ENCODE results near the gene PDE4D. TPM values are rescaled to one million over a fixed set of nuclear protein-coding genes. Genes with fewer than 3 reads are reported as not detected.

PDE4D gene
- total RNA-seq, 1 donor from 2014 or later: 28.2 TPM

DNA sequence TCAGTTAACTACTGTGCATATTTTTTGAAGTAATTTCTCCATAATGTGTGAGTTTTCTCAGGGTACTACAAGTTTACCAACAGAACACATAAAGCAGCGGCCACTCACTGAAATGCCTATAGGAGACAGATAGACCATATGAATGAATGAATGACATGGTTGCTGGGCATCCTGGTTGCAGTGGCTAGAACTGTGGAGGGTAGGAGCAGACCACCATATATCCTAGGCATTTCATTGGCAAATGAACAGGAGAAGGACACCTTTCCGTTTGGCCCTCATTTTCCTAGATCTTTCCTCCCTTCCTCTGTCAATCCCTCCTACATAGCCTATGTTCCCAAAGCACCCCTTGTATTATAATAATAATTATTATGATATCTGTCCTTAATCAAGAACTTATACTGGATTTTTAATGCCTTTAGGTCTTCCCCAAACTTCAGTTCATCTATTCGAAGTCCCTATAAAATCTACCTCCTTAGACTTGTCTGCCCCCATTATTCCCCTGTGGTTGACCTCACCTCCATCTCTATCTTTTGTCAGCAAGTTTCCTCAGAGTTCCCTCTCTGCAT lies 838.5 kb downstream of the PDE4D start:
- no peak overlapping the region for H3K27ac Mint-ChIP-seq
- intact Hi-C loops (cut with micrococcal nuclease): no loop called here

DNA sequence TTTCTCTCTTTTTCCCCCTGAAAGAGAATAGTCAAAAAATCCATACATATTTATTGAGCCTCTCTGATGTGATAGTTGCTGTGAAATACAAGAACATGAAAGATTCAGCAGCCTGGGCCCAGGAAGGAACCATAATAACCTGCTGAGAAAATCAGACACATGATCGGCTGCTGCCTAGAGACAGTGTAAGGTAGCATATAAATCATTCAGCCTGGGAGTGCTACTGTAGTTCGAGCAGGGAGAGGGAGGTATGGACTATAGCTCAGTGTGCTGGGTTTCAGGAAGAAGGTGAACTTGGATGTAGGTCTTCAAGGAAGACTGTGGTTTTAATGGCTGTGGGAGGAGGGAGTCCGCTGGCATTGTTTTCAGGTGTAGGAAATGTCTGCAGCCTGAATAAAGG lies 841.6 kb downstream of the PDE4D start:
- Mint-ChIP-seq H3K36me3 (ENCODE audit: low read depth) (no peaks in the 10 kb centered on the region), H3K27me3 (no peaks in the 10 kb centered on the region), H3K4me3 (no peak overlapping the region), H3K27ac (no peak overlapping the region), H3K4me1 (no peaks in the 10 kb centered on the region), H3K9me3 (no peaks in the 10 kb centered on the region)
- TF ChIP-seq, protein P1, sequence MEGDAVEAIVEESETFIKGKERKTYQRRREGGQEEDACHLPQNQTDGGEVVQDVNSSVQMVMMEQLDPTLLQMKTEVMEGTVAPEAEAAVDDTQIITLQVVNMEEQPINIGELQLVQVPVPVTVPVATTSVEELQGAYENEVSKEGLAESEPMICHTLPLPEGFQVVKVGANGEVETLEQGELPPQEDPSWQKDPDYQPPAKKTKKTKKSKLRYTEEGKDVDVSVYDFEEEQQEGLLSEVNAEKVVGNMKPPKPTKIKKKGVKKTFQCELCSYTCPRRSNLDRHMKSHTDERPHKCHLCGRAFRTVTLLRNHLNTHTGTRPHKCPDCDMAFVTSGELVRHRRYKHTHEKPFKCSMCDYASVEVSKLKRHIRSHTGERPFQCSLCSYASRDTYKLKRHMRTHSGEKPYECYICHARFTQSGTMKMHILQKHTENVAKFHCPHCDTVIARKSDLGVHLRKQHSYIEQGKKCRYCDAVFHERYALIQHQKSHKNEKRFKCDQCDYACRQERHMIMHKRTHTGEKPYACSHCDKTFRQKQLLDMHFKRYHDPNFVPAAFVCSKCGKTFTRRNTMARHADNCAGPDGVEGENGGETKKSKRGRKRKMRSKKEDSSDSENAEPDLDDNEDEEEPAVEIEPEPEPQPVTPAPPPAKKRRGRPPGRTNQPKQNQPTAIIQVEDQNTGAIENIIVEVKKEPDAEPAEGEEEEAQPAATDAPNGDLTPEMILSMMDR (IDR thresholded peaks at IDR 0.05): no peak
- intact Hi-C loops (cut with micrococcal nuclease): no loop called here
- ChIA-PET CTCF (no interaction called here), POLR2A (no interaction called here)
- ATAC-seq (ENCODE audit: low read depth) (no peak), DNase-seq (no peak)

More for the DNA sequence above, 838.5 kb downstream of the PDE4D start:
- TF ChIP-seq, protein P1 (IDR thresholded peaks at IDR 0.05): no peak
- ChIA-PET POLR2A (interaction anchor here (0.7 kb wide), 1 partner anchor 24 kb away, joined by 3 read pairs; no protein-coding TSS in a partner anchor), CTCF (no interaction called here)
- no peaks in the 10 kb centered on the region for H3K27me3 Mint-ChIP-seq
- no peak for DNase-seq
- no peaks in the 10 kb centered on the region for H3K36me3 Mint-ChIP-seq (ENCODE audit: low read depth)
- no peak overlapping the region for H3K4me3 Mint-ChIP-seq
- ATAC-seq (ENCODE audit: low read depth): no peak
- H3K4me1 Mint-ChIP-seq: no peaks in the 10 kb centered on the region
- no peaks in the 10 kb centered on the region for H3K9me3 Mint-ChIP-seq

- POLR2A ChIA-PET: interaction anchor here (0.5 kb wide), 1 partner anchor 543 kb away, joined by 4 read pairs; no protein-coding TSS in a partner anchor
- TF ChIP-seq, protein P1 (IDR thresholded peaks at IDR 0.05): no peak
- no peak overlapping the region for H3K27ac Mint-ChIP-seq
- intact Hi-C loops (cut with micrococcal nuclease): no loop called here
- H3K4me3 Mint-ChIP-seq: no peak overlapping the region
- no peaks in the 10 kb centered on the region for H3K4me1 Mint-ChIP-seq
- no peaks in the 10 kb centered on the region for H3K36me3 Mint-ChIP-seq (ENCODE audit: low read depth)
- H3K27me3 Mint-ChIP-seq: no peaks in the 10 kb centered on the region
- no peak for ATAC-seq (ENCODE audit: low read depth)
- H3K9me3 Mint-ChIP-seq: no peaks in the 10 kb centered on the region
- CTCF ChIA-PET: no interaction called here
- DNase-seq: no peak
Observed at GRCh38 chr5:59049095-59049494, 844.4 kb downstream of the PDE4D start.

- Mint-ChIP-seq H3K27me3 (peaks cover 14% of the 10 kb centered on the region), H3K36me3 (ENCODE audit: low read depth) (peaks cover 2% of the 10 kb centered on the region), H3K4me3 (no peak overlapping the region), H3K27ac (no peak overlapping the region), H3K9me3 (no peaks in the 10 kb centered on the region), H3K4me1 (peaks cover 29% of the 10 kb centered on the region)
- no peak for DNase-seq
- ChIA-PET CTCF (interaction anchor here (1.4 kb wide), 1 partner anchor 192 kb away, joined by 3 read pairs; no protein-coding TSS in a partner anchor), POLR2A (interaction anchor here (2.5 kb wide), 1 partner anchor 85 kb away, joined by 13 read pairs; no protein-coding TSS in a partner anchor)
- ATAC-seq (ENCODE audit: low read depth): no peak
- intact Hi-C loops (cut with micrococcal nuclease): no loop called here
- TF ChIP-seq, protein P1 (IDR thresholded peaks at IDR 0.05): no peak
Observed at GRCh38 chr5:59042201-59043055, 851.1 kb downstream of the PDE4D start.

GRCh38 chr5:59041355-59041754 lies 852.2 kb downstream of the PDE4D start:
- peaks cover 14% of the 10 kb centered on the region for H3K27me3 Mint-ChIP-seq
- no peak for DNase-seq
- peaks cover 2% of the 10 kb centered on the region for H3K36me3 Mint-ChIP-seq (ENCODE audit: low read depth)
- CTCF ChIA-PET: interaction anchor here (1.4 kb wide), 1 partner anchor 191 kb away, joined by 3 read pairs; no protein-coding TSS in a partner anchor
- POLR2A ChIA-PET: interaction anchor here (0.9 to 2.5 kb wide), 2 partner anchors 12 to 86 kb away, joined by 4 to 13 read pairs; no protein-coding TSS in a partner anchor
- no peak overlapping the region for H3K27ac Mint-ChIP-seq
- no peaks in the 10 kb centered on the region for H3K9me3 Mint-ChIP-seq
- ATAC-seq (ENCODE audit: low read depth): no peak
- TF ChIP-seq, protein P1 (IDR thresholded peaks at IDR 0.05): no peak
- H3K4me1 Mint-ChIP-seq: peaks cover 29% of the 10 kb centered on the region
- H3K4me3 Mint-ChIP-seq: no peak overlapping the region
- intact Hi-C loops (cut with micrococcal nuclease): no loop called here
